SK-N-SH treated with all-trans-retinoic acid at 6 μM for 48 hours (cell line): ENCODE results near the gene DPP9.

Source experiments
- ATAC-seq: fragments of 200-7000 bp; cut with Tn5 transposase; 3 replicates; pipeline ENCODE4 v1.9.1; 2020; ENCODE audit warnings: mild to moderate bottlenecking, moderate library complexity
- ARNTL ChIP-seq: fragments of 450-650 bp; formaldehyde crosslinking; IDR thresholded peaks from 2 replicates; pipeline ENCODE4 v1.5.0; 2020; ENCODE audit warnings: low read depth, mild to moderate bottlenecking, moderate library complexity, borderline replicate concordance
- BACH2 ChIP-seq: fragments of 250-450 bp; sonication (Bioruptor Pico); IDR thresholded peaks from 2 replicates; pipeline ENCODE4 v1.9.0; 2021; ENCODE audit warnings: mild to moderate bottlenecking, borderline replicate concordance
- CSDC2 ChIP-seq: fragments of 250-450 bp; sonication (Bioruptor Pico); IDR thresholded peaks from 2 replicates; pipeline ENCODE4 v1.5.0; 2020; ENCODE audit warnings: mild to moderate bottlenecking, moderate library complexity
- ISL1 ChIP-seq: fragments of 250-450 bp; sonication (Bioruptor Pico); IDR thresholded peaks from 2 replicates; pipeline ENCODE4 v2.1.2; 2022; ENCODE audit warnings: mild to moderate bottlenecking, moderate library complexity
- OSR1 ChIP-seq: fragments of 250-450 bp; sonication (Bioruptor Pico); IDR thresholded peaks from 2 replicates; pipeline ENCODE4 v1.8.0; 2022; ENCODE audit warnings: moderate library complexity, mild to moderate bottlenecking, inconsistent platforms
- POU6F1 ChIP-seq: fragments of 250-450 bp; sonication (Bioruptor Pico); IDR thresholded peaks from 2 replicates; pipeline ENCODE4 v1.8.0; 2021; ENCODE audit warnings: low read depth, mild to moderate bottlenecking, moderate library complexity, borderline replicate concordance
- PPARA ChIP-seq: fragments of 250-450 bp; sonication (Bioruptor Pico); IDR thresholded peaks from 2 replicates; pipeline ENCODE4 v1.5.0; 2020; ENCODE audit warnings: mild to moderate bottlenecking, borderline replicate concordance
- SNAI2 ChIP-seq: fragments of 250-450 bp; sonication (Bioruptor Pico); IDR thresholded peaks from 2 replicates; pipeline ENCODE4 v1.5.0; 2020; ENCODE audit warnings: mild to moderate bottlenecking, moderate library complexity
- TOX ChIP-seq: fragments of 250-450 bp; sonication (Bioruptor Pico); IDR thresholded peaks from 2 replicates; pipeline ENCODE4 v1.8.0; 2021; ENCODE audit warnings: mild to moderate bottlenecking, moderate library complexity, borderline replicate concordance
- ZC3H10 ChIP-seq: fragments of 250-450 bp; sonication (Bioruptor Pico); IDR thresholded peaks from 2 replicates; pipeline ENCODE4 v1.5.1; 2021; ENCODE audit warnings: mild to moderate bottlenecking, moderate library complexity
- ZFP30 ChIP-seq: fragments of 450-650 bp; formaldehyde crosslinking; IDR thresholded peaks from 2 replicates; pipeline ENCODE4 v1.5.0; 2022; ENCODE audit warnings: mild to moderate bottlenecking, moderate library complexity
- ZNF565 ChIP-seq: fragments of 450-650 bp; formaldehyde crosslinking; conservative IDR thresholded peaks from 2 replicates; pipeline ENCODE4 v1.5.0; 2020; ENCODE audit warnings: low read depth, mild to moderate bottlenecking, moderate library complexity
- ZNF70 ChIP-seq: fragments of 450-650 bp; formaldehyde crosslinking; IDR thresholded peaks from 2 replicates; pipeline ENCODE4 v1.5.0; 2020; ENCODE audit warnings: mild to moderate bottlenecking, moderate library complexity
- ZNF8 ChIP-seq: fragments of 450-650 bp; formaldehyde crosslinking; IDR thresholded peaks from 2 replicates; pipeline ENCODE4 v1.5.0; 2020; ENCODE audit warnings: mild to moderate bottlenecking, moderate library complexity
- TF ChIP-seq, protein P1 (sequence below): fragments of 250-450 bp; sonication (Bioruptor Pico); IDR thresholded peaks from 2 replicates; pipeline ENCODE4 v1.5.0; 2020; ENCODE audit warnings: mild to moderate bottlenecking, moderate library complexity
- TF ChIP-seq, protein P2 (sequence below): fragments of 250-450 bp; sonication (Bioruptor Pico); IDR thresholded peaks from 2 replicates; pipeline ENCODE4 v1.5.1; 2020; ENCODE audit warnings: low read depth, mild to moderate bottlenecking, moderate library complexity
- TF ChIP-seq, protein P3 (sequence below): fragments of 250-450 bp; sonication (Bioruptor Pico); IDR thresholded peaks from 2 replicates; pipeline ENCODE4 v1.8.0; 2020; ENCODE audit warnings: mild to moderate bottlenecking, moderate library complexity, borderline replicate concordance
- TF ChIP-seq, protein P4 (sequence below): fragments of 250-450 bp; sonication (Bioruptor Pico); IDR thresholded peaks from 2 replicates; pipeline ENCODE4 v1.5.1; 2021; ENCODE audit warnings: mild to moderate bottlenecking, moderate library complexity

DPP9 gene

GRCh38 chr19:4688587-4688986 is 35.1 kb downstream of the DPP9 start:
- TF ChIP-seq, protein P1, sequence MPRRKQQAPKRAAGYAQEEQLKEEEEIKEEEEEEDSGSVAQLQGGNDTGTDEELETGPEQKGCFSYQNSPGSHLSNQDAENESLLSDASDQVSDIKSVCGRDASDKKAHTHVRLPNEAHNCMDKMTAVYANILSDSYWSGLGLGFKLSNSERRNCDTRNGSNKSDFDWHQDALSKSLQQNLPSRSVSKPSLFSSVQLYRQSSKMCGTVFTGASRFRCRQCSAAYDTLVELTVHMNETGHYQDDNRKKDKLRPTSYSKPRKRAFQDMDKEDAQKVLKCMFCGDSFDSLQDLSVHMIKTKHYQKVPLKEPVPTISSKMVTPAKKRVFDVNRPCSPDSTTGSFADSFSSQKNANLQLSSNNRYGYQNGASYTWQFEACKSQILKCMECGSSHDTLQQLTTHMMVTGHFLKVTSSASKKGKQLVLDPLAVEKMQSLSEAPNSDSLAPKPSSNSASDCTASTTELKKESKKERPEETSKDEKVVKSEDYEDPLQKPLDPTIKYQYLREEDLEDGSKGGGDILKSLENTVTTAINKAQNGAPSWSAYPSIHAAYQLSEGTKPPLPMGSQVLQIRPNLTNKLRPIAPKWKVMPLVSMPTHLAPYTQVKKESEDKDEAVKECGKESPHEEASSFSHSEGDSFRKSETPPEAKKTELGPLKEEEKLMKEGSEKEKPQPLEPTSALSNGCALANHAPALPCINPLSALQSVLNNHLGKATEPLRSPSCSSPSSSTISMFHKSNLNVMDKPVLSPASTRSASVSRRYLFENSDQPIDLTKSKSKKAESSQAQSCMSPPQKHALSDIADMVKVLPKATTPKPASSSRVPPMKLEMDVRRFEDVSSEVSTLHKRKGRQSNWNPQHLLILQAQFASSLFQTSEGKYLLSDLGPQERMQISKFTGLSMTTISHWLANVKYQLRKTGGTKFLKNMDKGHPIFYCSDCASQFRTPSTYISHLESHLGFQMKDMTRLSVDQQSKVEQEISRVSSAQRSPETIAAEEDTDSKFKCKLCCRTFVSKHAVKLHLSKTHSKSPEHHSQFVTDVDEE (CRISPR knock-in tag), result no peak
- TF ChIP-seq ZNF8 (CRISPR knock-in tag) (no peak), PPARA (CRISPR knock-in tag) (no peak), ARNTL (CRISPR knock-in tag) (no peak), SNAI2 (no peak), OSR1 (no peak), ZNF70 (no peak), ZC3H10 (CRISPR knock-in tag) (no peak), POU6F1 (CRISPR knock-in tag) (no peak), TOX (no peak), CSDC2 (no peak), ZNF565 (CRISPR knock-in tag) (no peak), ZFP30 (no peak)
- TF ChIP-seq, protein P2, sequence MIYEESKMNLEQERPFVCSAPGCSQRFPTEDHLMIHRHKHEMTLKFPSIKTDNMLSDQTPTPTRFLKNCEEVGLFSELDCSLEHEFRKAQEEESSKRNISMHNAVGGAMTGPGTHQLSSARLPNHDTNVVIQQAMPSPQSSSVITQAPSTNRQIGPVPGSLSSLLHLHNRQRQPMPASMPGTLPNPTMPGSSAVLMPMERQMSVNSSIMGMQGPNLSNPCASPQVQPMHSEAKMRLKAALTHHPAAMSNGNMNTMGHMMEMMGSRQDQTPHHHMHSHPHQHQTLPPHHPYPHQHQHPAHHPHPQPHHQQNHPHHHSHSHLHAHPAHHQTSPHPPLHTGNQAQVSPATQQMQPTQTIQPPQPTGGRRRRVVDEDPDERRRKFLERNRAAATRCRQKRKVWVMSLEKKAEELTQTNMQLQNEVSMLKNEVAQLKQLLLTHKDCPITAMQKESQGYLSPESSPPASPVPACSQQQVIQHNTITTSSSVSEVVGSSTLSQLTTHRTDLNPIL (CRISPR knock-in tag), result no peak
- TF ChIP-seq, protein P3, sequence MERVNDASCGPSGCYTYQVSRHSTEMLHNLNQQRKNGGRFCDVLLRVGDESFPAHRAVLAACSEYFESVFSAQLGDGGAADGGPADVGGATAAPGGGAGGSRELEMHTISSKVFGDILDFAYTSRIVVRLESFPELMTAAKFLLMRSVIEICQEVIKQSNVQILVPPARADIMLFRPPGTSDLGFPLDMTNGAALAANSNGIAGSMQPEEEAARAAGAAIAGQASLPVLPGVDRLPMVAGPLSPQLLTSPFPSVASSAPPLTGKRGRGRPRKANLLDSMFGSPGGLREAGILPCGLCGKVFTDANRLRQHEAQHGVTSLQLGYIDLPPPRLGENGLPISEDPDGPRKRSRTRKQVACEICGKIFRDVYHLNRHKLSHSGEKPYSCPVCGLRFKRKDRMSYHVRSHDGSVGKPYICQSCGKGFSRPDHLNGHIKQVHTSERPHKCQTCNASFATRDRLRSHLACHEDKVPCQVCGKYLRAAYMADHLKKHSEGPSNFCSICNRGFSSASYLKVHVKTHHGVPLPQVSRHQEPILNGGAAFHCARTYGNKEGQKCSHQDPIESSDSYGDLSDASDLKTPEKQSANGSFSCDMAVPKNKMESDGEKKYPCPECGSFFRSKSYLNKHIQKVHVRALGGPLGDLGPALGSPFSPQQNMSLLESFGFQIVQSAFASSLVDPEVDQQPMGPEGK (CRISPR knock-in tag), result no peak
- TF ChIP-seq, protein P4, sequence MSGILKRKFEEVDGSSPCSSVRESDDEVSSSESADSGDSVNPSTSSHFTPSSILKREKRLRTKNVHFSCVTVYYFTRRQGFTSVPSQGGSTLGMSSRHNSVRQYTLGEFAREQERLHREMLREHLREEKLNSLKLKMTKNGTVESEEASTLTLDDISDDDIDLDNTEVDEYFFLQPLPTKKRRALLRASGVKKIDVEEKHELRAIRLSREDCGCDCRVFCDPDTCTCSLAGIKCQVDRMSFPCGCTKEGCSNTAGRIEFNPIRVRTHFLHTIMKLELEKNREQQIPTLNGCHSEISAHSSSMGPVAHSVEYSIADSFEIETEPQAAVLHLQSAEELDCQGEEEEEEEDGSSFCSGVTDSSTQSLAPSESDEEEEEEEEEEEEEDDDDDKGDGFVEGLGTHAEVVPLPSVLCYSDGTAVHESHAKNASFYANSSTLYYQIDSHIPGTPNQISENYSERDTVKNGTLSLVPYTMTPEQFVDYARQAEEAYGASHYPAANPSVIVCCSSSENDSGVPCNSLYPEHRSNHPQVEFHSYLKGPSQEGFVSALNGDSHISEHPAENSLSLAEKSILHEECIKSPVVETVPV (CRISPR knock-in tag), result no peak
- ATAC-seq, result no peak

DNA sequence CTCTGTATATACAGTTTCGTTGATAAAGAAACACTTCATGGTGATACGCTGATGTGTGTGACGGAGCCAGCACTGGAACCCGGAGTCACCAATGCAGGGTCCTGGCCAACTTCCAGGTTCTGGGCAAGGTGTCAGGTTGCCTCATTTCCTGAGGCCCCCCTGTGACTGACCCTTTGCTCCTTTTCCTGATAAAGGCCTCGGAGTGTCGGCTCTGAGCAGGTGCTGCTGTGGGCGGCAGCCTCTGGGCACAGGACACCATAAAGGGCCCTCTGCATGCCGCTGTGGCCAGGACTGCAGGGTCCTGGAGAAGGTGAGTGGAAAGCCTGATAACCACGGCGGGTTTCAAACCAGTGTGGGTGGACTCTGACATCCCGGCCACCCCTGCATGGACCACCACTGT is 36.2 kb downstream of the DPP9 start:
- no peak for TF ChIP-seq ISL1 (CRISPR knock-in tag)
- no peak for TF ChIP-seq ARNTL (CRISPR knock-in tag)
- no peak for TF ChIP-seq ZC3H10 (CRISPR knock-in tag)
- TF ChIP-seq PPARA (CRISPR knock-in tag), result no peak
- no peak for TF ChIP-seq ZFP30
- ATAC-seq, result no peak

DNA sequence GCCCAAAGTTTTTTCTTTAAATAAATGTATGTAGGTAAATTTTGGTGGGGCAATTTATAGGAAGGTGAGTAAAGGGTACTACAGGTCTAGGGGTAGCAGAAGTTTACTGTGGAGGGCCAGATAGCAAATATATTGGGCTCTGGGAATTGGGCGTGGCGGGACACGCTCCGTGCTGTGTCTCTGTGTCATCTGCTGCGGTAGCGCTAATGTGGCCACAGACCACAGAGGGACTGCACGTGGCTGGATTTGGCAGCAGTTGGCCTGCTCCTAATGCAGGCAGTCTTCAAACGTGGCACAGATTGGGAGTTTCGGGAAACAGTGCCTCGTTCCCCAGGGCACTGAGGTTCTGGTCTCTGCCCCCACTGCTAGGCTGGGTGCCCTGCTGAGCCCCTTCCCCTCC is 36.9 kb downstream of the DPP9 start:
- no peak for TF ChIP-seq CSDC2
- TF ChIP-seq ARNTL (CRISPR knock-in tag), result no peak
- ATAC-seq, result no peak

GRCh38 chr19:4684312-4685095 is 39.1 kb downstream of the DPP9 start:
- ATAC-seq, result no peak
- TF ChIP-seq ZNF8 (CRISPR knock-in tag) (no peak), ZNF565 (CRISPR knock-in tag) (no peak), TOX (no peak), BACH2 (no peak), POU6F1 (CRISPR knock-in tag) (no peak), OSR1 (no peak)
- TF ChIP-seq, protein P3 (CRISPR knock-in tag), result no peak
- TF ChIP-seq, protein P1 (CRISPR knock-in tag), result no peak
